Measurements from ENCODE around the gene LRMDA. TPM values are rescaled to one million over a fixed set of nuclear protein-coding genes. Genes with fewer than 3 reads are reported as not detected.
A peak's percentile ranks its signal among the peaks of the same experiment; 100 is the strongest.

The LRMDA gene
- total and polyA plus RNA-seq, 2 of the 13 experiments (the other 11 are each of a cell fraction or from before 2014, with no cell fraction given): 13.4 to 22.0 TPM

DNA sequence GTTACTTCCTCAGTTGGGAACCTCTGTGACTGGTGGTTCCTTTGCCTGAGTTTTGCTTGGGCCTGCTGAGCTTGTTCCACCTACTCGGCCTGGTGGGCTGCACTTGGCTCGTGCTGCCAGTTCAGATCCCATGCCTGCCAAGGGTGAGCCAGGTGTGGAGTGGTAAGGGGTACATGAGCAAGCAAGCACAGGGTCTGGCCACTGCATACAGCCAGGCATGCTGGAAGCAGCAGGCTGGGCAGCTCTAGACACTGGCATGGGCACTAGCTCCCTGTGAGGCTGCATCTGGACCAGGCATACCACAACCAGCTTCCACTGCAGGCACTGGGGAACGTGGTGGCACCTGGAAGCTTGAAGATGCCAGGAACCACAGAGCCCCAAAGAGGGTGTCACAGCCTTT is 624.0 kb downstream of the LRMDA start:
- H3K4me3 ChIP-seq (replicated peaks in 1 of 3; ENCODE audit: insufficient read depth in 1 of 3, low read depth in 2 of 3, low read length in 3 of 3): no peak overlapping the region
- no peaks in the 10 kb centered on the region for H3K79me2 ChIP-seq (ENCODE audit: insufficient read depth, low read length)
- H3K9ac ChIP-seq (ENCODE audit: insufficient read depth, low read depth, low read length): no peak overlapping the region
- no peak overlapping the region for H3K27ac ChIP-seq (ENCODE audit: extremely low read length, insufficient read depth, low read length)
- no peak overlapping the region for H3K4me2 ChIP-seq (ENCODE audit: low read depth, low read length)
- H3K36me3 ChIP-seq (replicated peaks in 1 of 2; ENCODE audit: control insufficient read depth in 1 of 2, insufficient read depth in 2 of 2, low read length in 2 of 2): no peaks in the 10 kb centered on the region; a peak in 1 of 5 replicates
- WGBS (ENCODE audit: low lambda C conversion rate): 100% methylated on average over 2 of the region's 3 CpGs
- peaks cover 45% of the 10 kb centered on the region for H3K4me1 ChIP-seq (ENCODE audit: insufficient read depth, low read length)
- intact Hi-C loops (cut with micrococcal nuclease; ENCODE audit: unreplicated experiment) (no loop called here), in situ Hi-C loops (cut with HindIII; ENCODE audit: extremely low pct_ligation_motif_present, low pct_unique_long_range_greater_than_20kb) (no loop called here)
- peaks cover 7% of the 10 kb centered on the region; the same call in 1 of the 2 replicates for H3K9me3 ChIP-seq (ENCODE audit: low read length)
- no peak for FAIRE-seq
- POLR2A ChIA-PET: no interaction called here
- CTCF ChIA-PET (ENCODE audit: low intra/inter-chr PET ratio, low total read pairs): no interaction called here
- no peak for ATAC-seq
- BruUV-seq (replicated peaks): no TSS peak
- H3K27me3 ChIP-seq (ENCODE audit: control insufficient read depth in 1 of 2, insufficient read depth in 2 of 2, low read length in 2 of 2): no peaks in the 10 kb centered on the region
- H4K20me1 ChIP-seq (ENCODE audit: insufficient read depth, low read length): no peaks in the 10 kb centered on the region
- TF ChIP-seq, protein P1, sequence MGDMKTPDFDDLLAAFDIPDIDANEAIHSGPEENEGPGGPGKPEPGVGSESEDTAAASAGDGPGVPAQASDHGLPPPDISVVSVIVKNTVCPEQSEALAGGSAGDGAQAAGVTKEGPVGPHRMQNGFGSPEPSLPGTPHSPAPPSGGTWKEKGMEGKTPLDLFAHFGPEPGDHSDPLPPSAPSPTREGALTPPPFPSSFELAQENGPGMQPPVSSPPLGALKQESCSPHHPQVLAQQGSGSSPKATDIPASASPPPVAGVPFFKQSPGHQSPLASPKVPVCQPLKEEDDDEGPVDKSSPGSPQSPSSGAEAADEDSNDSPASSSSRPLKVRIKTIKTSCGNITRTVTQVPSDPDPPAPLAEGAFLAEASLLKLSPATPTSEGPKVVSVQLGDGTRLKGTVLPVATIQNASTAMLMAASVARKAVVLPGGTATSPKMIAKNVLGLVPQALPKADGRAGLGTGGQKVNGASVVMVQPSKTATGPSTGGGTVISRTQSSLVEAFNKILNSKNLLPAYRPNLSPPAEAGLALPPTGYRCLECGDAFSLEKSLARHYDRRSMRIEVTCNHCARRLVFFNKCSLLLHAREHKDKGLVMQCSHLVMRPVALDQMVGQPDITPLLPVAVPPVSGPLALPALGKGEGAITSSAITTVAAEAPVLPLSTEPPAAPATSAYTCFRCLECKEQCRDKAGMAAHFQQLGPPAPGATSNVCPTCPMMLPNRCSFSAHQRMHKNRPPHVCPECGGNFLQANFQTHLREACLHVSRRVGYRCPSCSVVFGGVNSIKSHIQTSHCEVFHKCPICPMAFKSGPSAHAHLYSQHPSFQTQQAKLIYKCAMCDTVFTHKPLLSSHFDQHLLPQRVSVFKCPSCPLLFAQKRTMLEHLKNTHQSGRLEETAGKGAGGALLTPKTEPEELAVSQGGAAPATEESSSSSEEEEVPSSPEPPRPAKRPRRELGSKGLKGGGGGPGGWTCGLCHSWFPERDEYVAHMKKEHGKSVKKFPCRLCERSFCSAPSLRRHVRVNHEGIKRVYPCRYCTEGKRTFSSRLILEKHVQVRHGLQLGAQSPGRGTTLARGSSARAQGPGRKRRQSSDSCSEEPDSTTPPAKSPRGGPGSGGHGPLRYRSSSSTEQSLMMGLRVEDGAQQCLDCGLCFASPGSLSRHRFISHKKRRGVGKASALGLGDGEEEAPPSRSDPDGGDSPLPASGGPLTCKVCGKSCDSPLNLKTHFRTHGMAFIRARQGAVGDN (CRISPR knock-in tag; IDR thresholded peaks at IDR 0.05): peak; percentile 37
- TF ChIP-seq, protein P2, sequence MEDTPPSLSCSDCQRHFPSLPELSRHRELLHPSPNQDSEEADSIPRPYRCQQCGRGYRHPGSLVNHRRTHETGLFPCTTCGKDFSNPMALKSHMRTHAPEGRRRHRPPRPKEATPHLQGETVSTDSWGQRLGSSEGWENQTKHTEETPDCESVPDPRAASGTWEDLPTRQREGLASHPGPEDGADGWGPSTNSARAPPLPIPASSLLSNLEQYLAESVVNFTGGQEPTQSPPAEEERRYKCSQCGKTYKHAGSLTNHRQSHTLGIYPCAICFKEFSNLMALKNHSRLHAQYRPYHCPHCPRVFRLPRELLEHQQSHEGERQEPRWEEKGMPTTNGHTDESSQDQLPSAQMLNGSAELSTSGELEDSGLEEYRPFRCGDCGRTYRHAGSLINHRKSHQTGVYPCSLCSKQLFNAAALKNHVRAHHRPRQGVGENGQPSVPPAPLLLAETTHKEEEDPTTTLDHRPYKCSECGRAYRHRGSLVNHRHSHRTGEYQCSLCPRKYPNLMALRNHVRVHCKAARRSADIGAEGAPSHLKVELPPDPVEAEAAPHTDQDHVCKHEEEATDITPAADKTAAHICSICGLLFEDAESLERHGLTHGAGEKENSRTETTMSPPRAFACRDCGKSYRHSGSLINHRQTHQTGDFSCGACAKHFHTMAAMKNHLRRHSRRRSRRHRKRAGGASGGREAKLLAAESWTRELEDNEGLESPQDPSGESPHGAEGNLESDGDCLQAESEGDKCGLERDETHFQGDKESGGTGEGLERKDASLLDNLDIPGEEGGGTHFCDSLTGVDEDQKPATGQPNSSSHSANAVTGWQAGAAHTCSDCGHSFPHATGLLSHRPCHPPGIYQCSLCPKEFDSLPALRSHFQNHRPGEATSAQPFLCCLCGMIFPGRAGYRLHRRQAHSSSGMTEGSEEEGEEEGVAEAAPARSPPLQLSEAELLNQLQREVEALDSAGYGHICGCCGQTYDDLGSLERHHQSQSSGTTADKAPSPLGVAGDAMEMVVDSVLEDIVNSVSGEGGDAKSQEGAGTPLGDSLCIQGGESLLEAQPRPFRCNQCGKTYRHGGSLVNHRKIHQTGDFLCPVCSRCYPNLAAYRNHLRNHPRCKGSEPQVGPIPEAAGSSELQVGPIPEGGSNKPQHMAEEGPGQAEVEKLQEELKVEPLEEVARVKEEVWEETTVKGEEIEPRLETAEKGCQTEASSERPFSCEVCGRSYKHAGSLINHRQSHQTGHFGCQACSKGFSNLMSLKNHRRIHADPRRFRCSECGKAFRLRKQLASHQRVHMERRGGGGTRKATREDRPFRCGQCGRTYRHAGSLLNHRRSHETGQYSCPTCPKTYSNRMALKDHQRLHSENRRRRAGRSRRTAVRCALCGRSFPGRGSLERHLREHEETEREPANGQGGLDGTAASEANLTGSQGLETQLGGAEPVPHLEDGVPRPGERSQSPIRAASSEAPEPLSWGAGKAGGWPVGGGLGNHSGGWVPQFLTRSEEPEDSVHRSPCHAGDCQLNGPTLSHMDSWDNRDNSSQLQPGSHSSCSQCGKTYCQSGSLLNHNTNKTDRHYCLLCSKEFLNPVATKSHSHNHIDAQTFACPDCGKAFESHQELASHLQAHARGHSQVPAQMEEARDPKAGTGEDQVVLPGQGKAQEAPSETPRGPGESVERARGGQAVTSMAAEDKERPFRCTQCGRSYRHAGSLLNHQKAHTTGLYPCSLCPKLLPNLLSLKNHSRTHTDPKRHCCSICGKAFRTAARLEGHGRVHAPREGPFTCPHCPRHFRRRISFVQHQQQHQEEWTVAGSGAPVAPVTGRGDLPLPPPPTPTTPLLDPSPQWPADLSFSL (CRISPR knock-in tag; IDR thresholded peaks at IDR 0.05): no peak
- no peak overlapping the region for H2AFZ ChIP-seq (ENCODE audit: low read length)
- no peak for DNase-seq (ENCODE audit: low spot score)

Measured in HepG2 (cell line).